Measurements from ENCODE around the gene JPH3.
"Not testable (repeated sequence)": the region's sequence is repeated elsewhere in the genome, so short reads cannot be mapped to it uniquely, and the experiment has no call there.

Gene JPH3

DNA sequence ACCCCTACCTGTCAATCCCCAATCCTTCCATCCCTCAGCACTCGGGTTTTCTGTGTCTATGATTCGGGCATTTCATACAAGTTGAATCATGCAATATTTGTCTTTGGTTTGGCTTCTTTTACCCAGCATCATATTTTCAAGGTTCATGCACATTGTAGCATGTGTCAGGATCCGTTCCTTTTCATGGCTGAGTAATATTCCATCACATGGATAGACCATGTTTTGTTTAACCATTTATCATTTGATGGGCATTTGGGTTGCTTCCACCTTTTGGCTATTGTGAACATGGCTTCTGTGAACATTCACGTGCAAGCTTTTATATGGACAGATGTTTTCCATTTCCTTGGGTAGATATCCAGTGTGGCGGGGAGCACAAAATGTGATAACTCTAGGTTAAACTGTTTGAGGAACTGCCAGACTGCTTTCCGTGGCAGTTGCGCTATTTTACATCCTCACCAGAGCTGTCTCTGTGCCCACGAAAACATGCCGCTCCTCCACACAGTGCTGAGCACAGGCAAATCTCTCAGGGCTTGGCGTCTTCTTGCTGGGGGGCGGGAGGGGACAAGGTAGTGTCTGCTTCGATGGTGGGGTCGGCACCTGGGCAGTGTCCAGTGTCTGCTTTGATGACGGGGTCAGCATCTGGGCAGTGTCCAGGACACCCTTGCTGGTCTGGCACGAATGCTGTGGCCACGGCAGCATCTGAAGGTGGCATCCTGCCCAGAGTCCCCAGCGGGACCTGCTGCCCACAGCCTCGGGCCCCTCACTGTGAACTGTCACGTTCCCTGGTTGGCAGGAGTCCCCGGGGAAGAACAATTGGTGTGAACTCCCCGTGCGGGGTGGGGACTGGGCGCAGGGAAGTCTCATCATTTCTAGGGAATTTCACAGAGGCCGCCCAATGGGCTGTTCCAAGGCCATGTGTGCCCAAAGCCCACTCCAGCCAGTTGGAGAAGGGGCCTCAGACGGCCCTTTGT lies 32.4 kb upstream of the JPH3 start:
- H3K4me3 Mint-ChIP-seq: no peak overlapping the region
- H3K27ac Mint-ChIP-seq: no peak overlapping the region
- H3K36me3 Mint-ChIP-seq (ENCODE audit: low read depth): no peaks in the 10 kb centered on the region
- no peaks in the 10 kb centered on the region for H3K9me3 Mint-ChIP-seq
- no peaks in the 10 kb centered on the region for H3K4me1 Mint-ChIP-seq (ENCODE audit: low read depth)
- H3K27me3 Mint-ChIP-seq: peaks cover 23% of the 10 kb centered on the region

DNA sequence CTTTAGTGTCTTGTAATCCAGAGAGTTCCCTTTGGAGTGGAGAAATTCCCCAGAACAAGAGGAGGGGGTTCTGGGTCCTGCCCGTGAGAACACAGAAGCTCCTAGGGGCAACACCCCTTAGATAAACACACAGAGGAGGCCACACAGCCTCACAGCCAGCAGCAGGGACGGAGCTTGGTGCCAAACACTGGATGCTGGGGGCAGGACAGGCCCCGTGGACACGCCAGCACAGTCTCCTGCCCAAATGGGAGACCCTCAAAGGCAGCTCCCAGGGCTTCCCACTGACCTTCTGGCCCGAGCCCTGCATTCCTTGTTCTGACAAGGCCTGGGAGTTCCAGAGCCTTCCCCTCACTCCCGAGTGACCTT lies 31.8 kb upstream of the JPH3 start:
- no peak overlapping the region for H3K4me3 Mint-ChIP-seq

DNA sequence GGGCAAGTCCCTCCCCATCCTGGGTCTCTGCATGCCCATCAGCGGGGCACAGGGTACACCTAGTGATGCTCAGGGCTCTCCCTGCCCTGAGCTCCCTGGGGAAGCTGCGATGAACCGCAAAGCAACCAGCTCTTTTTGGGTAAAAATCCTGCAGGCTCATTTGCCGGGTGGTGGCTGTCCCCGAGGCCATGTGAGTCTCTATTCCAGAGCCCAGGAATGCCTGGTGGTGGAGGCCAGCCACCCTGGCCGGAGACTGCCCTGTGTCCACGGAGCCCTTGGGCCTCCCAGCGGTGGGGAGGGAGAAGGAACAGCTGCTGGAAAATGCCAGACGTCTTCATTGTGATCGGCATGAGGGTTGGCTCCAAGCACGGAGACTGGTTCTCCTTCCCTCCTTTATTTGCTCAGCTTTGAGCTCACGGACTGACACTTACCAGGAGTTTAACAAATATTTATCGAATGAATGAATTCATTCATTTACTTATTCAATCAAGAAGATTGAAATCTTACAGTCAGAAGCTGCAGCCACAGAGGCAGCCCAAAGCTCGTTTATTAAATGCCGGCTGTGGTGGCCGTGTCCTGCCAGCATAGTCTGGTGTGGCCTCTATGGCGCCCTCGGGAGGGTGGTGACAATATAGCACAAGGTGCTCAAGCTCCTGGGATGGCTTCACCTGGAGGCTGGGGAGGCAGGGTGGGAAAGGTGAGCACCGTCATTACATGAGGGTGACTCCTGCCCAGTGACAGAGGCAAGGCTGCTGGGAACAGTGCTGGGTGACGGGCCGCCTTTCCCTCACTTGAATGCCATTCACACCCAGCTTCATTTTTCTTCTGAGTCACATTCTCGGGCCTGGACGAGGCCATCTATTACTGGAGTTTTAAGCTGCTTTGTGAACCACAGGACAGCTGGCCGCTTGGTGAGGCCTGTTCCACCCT lies 31.1 kb upstream of the JPH3 start:
- H3K36me3 Mint-ChIP-seq (ENCODE audit: low read depth): no peaks in the 10 kb centered on the region
- no peak overlapping the region for H3K27ac Mint-ChIP-seq
- peaks cover 26% of the 10 kb centered on the region for H3K27me3 Mint-ChIP-seq
- H3K4me1 Mint-ChIP-seq (ENCODE audit: low read depth): no peaks in the 10 kb centered on the region
- H3K4me3 Mint-ChIP-seq: no peak overlapping the region
- H3K9me3 Mint-ChIP-seq: no peaks in the 10 kb centered on the region

More for the DNA sequence above, 31.8 kb upstream of the JPH3 start:
- H3K9me3 Mint-ChIP-seq: no peaks in the 10 kb centered on the region
- H3K4me1 Mint-ChIP-seq (ENCODE audit: low read depth): no peaks in the 10 kb centered on the region
- no peak overlapping the region for H3K27ac Mint-ChIP-seq
- peaks cover 26% of the 10 kb centered on the region for H3K27me3 Mint-ChIP-seq
- no peaks in the 10 kb centered on the region for H3K36me3 Mint-ChIP-seq (ENCODE audit: low read depth)

DNA sequence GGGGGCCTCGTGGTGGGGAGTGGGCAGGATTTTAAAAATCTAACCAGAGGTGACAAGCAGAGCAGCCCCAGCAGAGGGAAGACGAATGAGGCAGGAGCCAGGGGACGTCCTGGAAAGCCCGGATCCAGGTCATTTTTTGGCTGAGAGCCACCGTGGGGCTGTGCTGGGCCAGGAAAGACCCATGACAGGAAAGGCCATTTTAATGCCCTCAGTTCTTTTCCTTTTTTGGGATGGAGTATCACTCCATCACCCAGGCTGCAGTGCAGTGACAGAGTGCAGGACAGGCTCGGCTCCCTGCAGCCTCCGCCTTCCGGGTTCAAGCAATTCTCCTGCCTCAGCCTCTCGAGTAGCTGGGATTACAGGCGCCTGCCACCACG lies 30.5 kb upstream of the JPH3 start:
- Mint-ChIP-seq H3K36me3 (ENCODE audit: low read depth) (no peaks in the 10 kb centered on the region), H3K27me3 (peaks cover 31% of the 10 kb centered on the region), H3K9me3 (no peaks in the 10 kb centered on the region), H3K4me3 (no peak overlapping the region), H3K27ac (no peak overlapping the region), H3K4me1 (ENCODE audit: low read depth) (no peaks in the 10 kb centered on the region)

DNA sequence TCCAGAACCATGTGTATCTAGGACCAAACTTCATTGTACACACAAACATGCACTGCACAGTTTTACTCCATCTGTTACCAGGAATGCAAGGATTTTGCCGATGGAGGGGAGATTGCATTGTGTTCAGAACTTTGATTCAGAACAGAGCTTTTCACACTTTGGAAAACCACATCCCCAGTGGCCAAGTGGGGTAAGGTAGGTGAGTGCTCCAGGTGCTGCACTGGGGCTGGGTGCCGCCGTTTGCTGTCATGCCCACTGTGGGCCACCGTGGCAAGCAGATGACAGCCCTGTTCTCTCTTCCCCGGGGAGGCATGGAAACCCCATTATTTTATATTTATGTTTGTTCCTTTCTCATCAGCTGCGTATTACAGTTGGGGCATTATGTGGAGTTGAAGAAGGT lies 29.3 kb upstream of the JPH3 start:
- H3K4me3 Mint-ChIP-seq: no peak overlapping the region
- no peaks in the 10 kb centered on the region for H3K36me3 Mint-ChIP-seq (ENCODE audit: low read depth)

DNA sequence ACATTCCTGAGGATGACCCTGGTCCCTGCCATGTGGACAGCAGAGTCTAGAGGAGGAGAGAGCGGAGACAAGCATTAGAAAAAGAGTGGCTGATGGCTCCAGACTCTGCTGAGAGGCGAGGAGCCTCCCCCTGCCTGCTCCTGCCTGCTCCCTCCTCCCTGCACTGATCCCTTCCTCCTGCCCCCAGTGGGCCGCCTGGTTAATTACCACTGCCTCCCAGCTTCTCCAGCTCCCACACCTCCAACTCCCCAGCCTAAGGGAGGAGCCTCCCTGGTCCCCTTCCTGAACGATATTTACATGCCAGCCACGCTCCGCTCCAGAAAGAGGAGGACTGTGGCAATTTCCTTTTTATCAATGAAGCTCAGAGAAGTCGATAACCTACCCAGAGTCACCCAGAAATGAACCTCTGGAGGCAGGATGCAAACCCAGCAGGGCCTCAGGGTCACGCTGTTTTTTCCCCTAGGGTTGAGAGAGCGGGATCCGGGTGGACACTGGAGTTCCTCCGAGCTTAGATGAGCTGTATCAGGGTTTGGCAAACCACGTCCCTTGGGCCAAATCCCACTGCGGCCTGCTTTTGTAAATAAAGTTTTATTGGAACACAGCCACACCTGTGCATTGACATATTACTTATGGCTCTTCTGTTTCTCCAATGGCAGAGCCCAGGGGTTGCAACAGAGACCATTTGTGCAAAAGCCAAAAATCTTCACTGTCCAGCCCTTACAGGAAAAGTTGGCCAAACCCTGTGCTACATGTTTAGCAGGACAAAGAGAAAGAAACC lies 27.1 kb upstream of the JPH3 start:
- Mint-ChIP-seq H3K36me3 (ENCODE audit: low read depth) (no peaks in the 10 kb centered on the region), H3K4me3 (no peak overlapping the region), H3K27me3 (peaks cover 22% of the 10 kb centered on the region), H3K4me1 (ENCODE audit: low read depth) (no peaks in the 10 kb centered on the region), H3K9me3 (no peaks in the 10 kb centered on the region), H3K27ac (peak overlapping the region; percentile 21)

More for the DNA sequence above, 29.3 kb upstream of the JPH3 start:
- Mint-ChIP-seq H3K4me1 (ENCODE audit: low read depth) (no peaks in the 10 kb centered on the region), H3K9me3 (no peaks in the 10 kb centered on the region), H3K27me3 (peaks cover 31% of the 10 kb centered on the region), H3K27ac (no peak overlapping the region)

DNA sequence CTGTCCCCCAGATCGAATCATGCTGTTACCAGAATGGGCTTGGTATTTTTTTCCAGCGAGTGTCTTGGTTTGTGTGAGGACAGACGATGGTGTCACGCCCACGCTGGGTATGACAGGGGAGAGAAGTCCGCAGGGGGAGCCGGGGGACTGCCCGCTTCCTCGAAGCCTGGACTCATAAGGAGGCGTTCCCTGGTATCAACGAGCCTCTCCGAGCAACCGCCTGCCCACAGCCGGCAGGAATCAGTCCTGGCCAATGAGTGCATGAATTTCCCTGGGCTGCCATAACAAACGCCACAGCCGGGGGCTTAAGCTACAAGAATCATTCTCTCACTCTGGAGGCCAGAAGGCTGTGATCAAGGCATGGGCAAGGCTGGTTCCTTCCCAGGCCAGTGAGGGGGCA lies 26.1 kb upstream of the JPH3 start:
- Mint-ChIP-seq H3K4me3 (no peak overlapping the region), H3K27ac (no peak overlapping the region), H3K9me3 (no peaks in the 10 kb centered on the region), H3K36me3 (ENCODE audit: low read depth) (no peaks in the 10 kb centered on the region), H3K27me3 (peaks cover 28% of the 10 kb centered on the region), H3K4me1 (ENCODE audit: low read depth) (no peaks in the 10 kb centered on the region)

DNA sequence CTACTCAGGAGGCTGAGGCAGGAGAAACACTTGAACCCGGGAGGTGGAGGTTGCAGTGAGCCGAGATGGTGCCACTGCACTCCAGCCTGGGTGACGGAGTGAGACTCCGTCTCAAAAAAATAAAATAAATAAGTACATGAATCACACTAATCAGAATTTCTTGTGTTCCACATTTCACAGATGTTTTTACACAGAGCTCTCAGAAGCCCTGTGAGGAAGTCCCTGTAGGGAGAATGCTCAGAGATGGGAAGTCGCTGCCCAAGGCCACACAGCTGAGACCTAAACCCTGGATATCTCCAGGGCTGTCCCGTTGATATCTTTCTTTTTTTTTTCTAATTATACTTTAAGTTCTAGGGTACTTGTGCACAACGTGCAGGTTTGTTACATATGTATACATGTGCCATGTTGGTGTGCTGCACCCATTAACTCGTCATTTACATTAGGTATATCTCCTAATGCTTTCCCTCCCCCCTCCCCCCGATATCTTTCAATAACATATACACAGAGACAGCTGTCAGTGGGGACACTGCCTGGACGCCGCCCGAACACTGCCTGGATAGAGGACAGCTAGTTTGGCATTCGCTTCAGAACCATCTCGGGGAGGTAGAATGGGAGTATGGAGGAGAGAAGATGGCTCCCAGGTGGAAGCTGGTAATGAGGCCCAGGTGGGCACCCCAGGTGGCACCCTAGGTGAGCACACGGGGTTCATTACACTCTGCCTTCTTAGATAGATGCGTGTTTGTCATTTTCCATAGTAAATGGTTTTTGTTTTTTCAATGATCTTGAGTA lies 24.0 kb upstream of the JPH3 start:
- H3K9me3 Mint-ChIP-seq; H3K27ac Mint-ChIP-seq; H3K4me3 Mint-ChIP-seq; H3K36me3 Mint-ChIP-seq (ENCODE audit: low read depth); H3K4me1 Mint-ChIP-seq (ENCODE audit: low read depth): not testable (repeated sequence)
- H3K27me3 Mint-ChIP-seq: peaks cover 32% of the 10 kb centered on the region

DNA sequence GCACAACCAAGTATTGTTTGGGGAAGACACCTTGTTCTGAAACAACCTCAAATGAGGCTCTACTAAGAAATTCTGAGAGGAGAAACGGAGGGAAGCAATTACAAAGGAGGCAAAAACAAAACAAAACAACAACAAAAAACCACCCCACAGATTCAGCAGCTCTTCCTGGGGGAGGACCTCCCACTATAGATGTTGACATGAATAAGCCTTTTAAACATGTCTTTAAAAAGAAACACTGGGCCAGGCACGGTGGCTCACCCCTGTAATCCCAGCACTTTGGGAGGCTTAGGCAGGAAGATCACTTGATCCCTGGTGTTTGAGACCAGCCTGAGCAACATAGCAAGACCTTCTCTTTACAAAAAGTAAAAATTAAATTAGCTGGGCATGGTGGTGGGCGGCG lies 22.6 kb upstream of the JPH3 start:
- Mint-ChIP-seq H3K36me3 (ENCODE audit: low read depth) (no peaks in the 10 kb centered on the region), H3K4me1 (ENCODE audit: low read depth) (no peaks in the 10 kb centered on the region), H3K27me3 (peaks cover 35% of the 10 kb centered on the region), H3K9me3 (no peaks in the 10 kb centered on the region), H3K4me3 (no peak overlapping the region), H3K27ac (no peak overlapping the region)

DNA sequence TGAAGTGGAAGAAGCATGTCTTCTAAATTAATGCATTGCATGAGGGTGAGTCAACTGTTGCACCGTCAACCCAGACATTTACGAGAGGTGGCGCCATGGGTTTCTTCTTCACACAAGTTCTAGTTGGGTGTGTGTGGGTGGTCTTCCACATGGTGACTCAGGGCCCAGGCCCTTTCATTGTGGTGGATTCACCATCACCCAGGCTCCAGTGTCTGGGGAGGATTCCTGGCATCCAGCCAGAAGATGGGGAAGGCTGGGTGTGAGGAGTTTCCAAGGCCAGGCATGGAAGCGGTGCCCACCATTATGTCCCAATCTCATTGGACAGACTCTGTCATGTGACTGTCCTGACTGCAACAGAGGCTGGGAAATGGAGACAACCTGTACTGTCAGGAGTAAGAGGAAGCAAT lies 21.4 kb upstream of the JPH3 start:
- no peaks in the 10 kb centered on the region for H3K9me3 Mint-ChIP-seq
- no peaks in the 10 kb centered on the region for H3K36me3 Mint-ChIP-seq (ENCODE audit: low read depth)
- no peaks in the 10 kb centered on the region for H3K4me1 Mint-ChIP-seq (ENCODE audit: low read depth)
- peaks cover 29% of the 10 kb centered on the region for H3K27me3 Mint-ChIP-seq
- no peak overlapping the region for H3K27ac Mint-ChIP-seq
- H3K4me3 Mint-ChIP-seq: no peak overlapping the region

DNA sequence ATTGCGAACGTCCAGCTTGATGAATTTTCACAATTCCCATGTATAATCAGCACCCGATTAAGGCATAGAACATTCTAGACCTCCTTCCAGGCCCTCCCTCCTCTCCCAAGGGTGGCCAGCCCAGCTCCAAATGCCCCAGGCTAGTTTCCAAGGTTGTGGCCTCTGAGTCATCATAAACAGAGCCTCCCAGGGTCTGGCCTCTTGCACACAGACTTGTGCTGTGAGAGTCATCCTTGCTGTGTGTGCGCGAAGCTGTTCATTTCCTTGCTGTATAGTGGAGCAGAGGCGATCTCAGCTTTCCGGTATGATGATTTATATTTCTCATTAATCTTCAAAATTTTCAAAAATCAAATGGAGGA lies 20.5 kb upstream of the JPH3 start:
- H3K9me3 Mint-ChIP-seq: no peaks in the 10 kb centered on the region
- H3K36me3 Mint-ChIP-seq (ENCODE audit: low read depth): no peaks in the 10 kb centered on the region
- no peak overlapping the region for H3K27ac Mint-ChIP-seq
- no peak overlapping the region for H3K4me3 Mint-ChIP-seq
- peaks cover 28% of the 10 kb centered on the region for H3K27me3 Mint-ChIP-seq
- H3K4me1 Mint-ChIP-seq (ENCODE audit: low read depth): no peaks in the 10 kb centered on the region

DNA sequence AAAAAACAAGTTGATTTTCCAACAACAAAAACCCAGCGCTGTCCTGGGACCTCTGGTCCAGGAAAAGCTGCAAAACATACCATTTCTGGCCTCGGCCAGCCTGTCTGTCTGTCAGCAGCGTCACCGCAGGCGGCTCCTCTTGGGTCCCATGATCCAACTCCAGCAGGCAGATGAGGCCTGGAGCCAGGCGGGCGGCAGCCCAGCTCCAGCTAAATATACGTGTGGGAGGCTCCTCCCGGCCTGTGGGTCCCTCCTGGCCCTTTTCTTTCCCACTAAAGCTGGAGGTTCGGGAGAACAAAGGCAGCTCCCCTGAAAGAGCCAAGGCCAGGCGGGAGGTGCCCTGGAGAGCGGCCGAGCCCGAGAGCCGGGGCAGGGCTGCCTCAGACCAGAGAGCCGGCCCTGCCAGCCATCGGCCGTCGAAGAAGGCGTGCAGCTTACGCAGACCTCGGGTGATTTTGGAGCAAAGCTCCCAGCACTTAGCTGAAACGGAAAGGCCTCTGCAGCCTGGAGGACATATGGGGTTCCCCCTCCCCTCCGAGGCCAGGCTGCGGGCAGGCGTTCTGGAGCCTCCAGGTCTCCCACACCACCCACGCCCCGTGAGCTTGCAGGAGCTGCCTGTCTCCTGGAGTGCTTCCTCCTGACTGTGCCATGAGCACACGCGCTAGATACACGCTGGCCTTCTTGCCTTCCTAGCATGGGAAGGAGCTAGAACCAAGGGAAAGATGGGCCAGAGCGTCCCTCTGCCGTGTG lies 19.9 kb upstream of the JPH3 start:
- no peak overlapping the region for H3K27ac Mint-ChIP-seq
- no peak overlapping the region for H3K4me3 Mint-ChIP-seq
- H3K36me3 Mint-ChIP-seq (ENCODE audit: low read depth): no peaks in the 10 kb centered on the region
- peaks cover 28% of the 10 kb centered on the region for H3K27me3 Mint-ChIP-seq
- H3K4me1 Mint-ChIP-seq (ENCODE audit: low read depth): no peaks in the 10 kb centered on the region
- H3K9me3 Mint-ChIP-seq: no peaks in the 10 kb centered on the region

DNA sequence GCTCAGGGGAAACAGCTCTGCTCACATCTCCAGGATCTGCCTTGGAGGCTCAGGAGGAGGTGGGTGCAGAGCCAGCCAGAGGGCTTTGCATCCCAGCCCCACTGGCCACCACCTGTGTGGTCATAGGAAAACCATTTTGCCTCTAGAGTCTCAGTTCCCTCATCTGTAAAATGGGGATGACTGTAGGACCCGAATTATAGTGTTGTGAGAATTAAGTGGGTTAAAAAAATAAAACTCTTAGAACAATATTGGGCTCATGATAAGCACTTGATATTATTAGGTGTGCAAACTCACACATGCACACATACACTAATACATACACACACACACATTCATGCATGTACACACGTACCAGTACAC lies 19.4 kb upstream of the JPH3 start:
- H3K36me3 Mint-ChIP-seq (ENCODE audit: low read depth): no peaks in the 10 kb centered on the region
- peaks cover 29% of the 10 kb centered on the region for H3K27me3 Mint-ChIP-seq
- H3K4me3 Mint-ChIP-seq: no peak overlapping the region
- no peak overlapping the region for H3K27ac Mint-ChIP-seq
- no peaks in the 10 kb centered on the region for H3K9me3 Mint-ChIP-seq
- H3K4me1 Mint-ChIP-seq (ENCODE audit: low read depth): no peaks in the 10 kb centered on the region
